Fibroblast of lung (primary cell): ENCODE measurements around the gene PRKAG2. TPM values are rescaled to one million over a fixed set of nuclear protein-coding genes. Genes with fewer than 3 reads are reported as not detected.

Experiments used
- DNase-seq, 2 donors: peaks; one replicate each; pipeline versions ENCODE4 v3.0.0 to v3.0.0-alpha.2; 2010; ENCODE audit warnings: low read depth in 2 of 2
- H2AFZ ChIP-seq: 2 replicates; pipeline ENCODE4 v1.5.1; 2012; ENCODE audit warnings: low read length, control low read depth, inconsistent platforms
- H3K27ac ChIP-seq: 2 replicates; pipeline ENCODE4 v1.5.1; 2011; ENCODE audit warnings: low read length, control low read depth; ENCODE audit not compliant: insufficient read depth
- H3K27me3 ChIP-seq: 2 replicates; pipeline ENCODE4 v1.5.1; 2011; ENCODE audit warnings: mild to moderate bottlenecking, low read length; ENCODE audit not compliant: control insufficient read depth, insufficient read depth
- H3K36me3 ChIP-seq: 2 replicates; pipeline ENCODE4 v1.5.1; 2011; ENCODE audit warnings: low read length; ENCODE audit not compliant: control insufficient read depth, insufficient read depth
- H3K4me1 ChIP-seq: 2 replicates; pipeline ENCODE4 v1.5.1; 2011; ENCODE audit warnings: low read length; ENCODE audit not compliant: control insufficient read depth, insufficient read depth; ENCODE audit errors: extremely low read depth
- H3K4me2 ChIP-seq: 2 replicates; pipeline ENCODE4 v1.5.1; 2011; ENCODE audit warnings: low read length, control low read depth; ENCODE audit not compliant: insufficient read depth; ENCODE audit errors: extremely low read depth
- H3K4me3 ChIP-seq, 4 experiments: fragments of 200-600 bp in 1 of 4; sonication (generic) in 1 of 4; replicated peaks in 1 of 4; 2 replicates each; pipeline ENCODE4 v1.5.1; 2011 to 2016; ENCODE audit warnings: low read length in 4 of 4, low read depth in 3 of 4, mild to moderate bottlenecking in 3 of 4, control low read depth in 2 of 4, inconsistent platforms in 1 of 4, mixed read lengths in 1 of 4; ENCODE audit not compliant: insufficient read depth in 1 of 4; ENCODE audit errors: control extremely low read depth in 1 of 4
- H3K79me2 ChIP-seq: 2 replicates; pipeline ENCODE4 v1.5.1; 2012; ENCODE audit warnings: mild to moderate bottlenecking, low read length, inconsistent platforms; ENCODE audit not compliant: control insufficient read depth, insufficient read depth
- H3K9ac ChIP-seq: 2 replicates; pipeline ENCODE4 v1.5.1; 2011; ENCODE audit warnings: mild to moderate bottlenecking, low read length, control low read depth; ENCODE audit not compliant: insufficient read depth
- H3K9me3 ChIP-seq: 2 replicates; pipeline ENCODE4 v1.5.1; 2012; ENCODE audit warnings: low read depth, low read length; ENCODE audit not compliant: control insufficient read depth, insufficient read depth
- H4K20me1 ChIP-seq: 2 replicates; pipeline ENCODE4 v1.5.1; 2011; ENCODE audit warnings: low read length; ENCODE audit not compliant: control insufficient read depth, insufficient read depth; ENCODE audit errors: extremely low read depth
- EZH2 ChIP-seq: IDR thresholded peaks from 2 replicates; pipeline ENCODE4 v1.5.1; 2012; ENCODE audit warnings: low read length, control low read depth, mild to moderate bottlenecking; ENCODE audit errors: missing control alignments
- polyA plus RNA-seq, 2 donors: library from polyadenylated mRNA; depleted of rRNA in 1 of 2; stranded (reverse) in 1 of 2; unstranded in 1 of 2; fragments of >200 nt; gene quantifications; 2 replicates each; pipeline ENCODE4 v1.2.1, GENCODE V29; 2011 to 2012; ENCODE audit warnings: missing spikeins in 1 of 2
- total RNA-seq: library from RNA; depleted of rRNA; stranded (reverse); fragments of >200 nt; gene quantifications from 2 replicates; pipeline ENCODE4 v1.2.1, GENCODE V29; 2014
- TF ChIP-seq, protein P1 (sequence below), 2 donors: IDR thresholded peaks in 1 of 2; conservative IDR thresholded peaks in 1 of 2; 1 replicate in 1 of 2; 2 replicates in 1 of 2; pipeline ENCODE4 v1.5.1; 2011 to 2012; ENCODE audit warnings: low read length in 2 of 2, control low read depth in 1 of 2, inconsistent platforms in 1 of 2, low read depth in 1 of 2, mild to moderate bottlenecking in 1 of 2

The PRKAG2 gene
- total and polyA plus RNA-seq, 2 donors (not counting 1 experiment from before 2014, with no cell fraction given): 11.9 to 56.7 TPM

DNA sequence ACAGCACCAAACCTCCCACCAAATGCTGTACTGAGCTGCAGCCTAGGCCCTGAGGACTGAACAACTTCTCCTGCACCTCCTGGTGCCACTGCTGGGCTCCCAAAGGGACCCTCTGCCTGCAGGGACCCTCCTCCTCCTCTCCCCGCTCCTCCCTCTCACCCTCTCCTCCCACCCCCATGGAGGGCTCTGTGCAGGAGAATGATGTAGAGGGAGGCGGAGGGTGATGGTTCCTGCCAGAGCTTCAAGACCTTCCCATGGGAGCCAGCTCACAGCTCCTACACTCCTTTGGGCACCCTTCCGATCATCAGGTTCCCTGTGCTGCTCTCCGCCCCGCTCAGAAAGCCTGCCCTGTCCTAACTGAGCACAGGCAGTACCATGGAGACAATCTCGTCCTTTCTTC lies 97.7 kb downstream of the PRKAG2 start:
- Histone ChIP-seq H3K4me1 (no peaks in the 10 kb centered on the region), H3K4me2 (no peak overlapping the region), H2AFZ (no peak overlapping the region), H3K9me3 (no peaks in the 10 kb centered on the region), H3K27me3 (peaks cover 4% of the 10 kb centered on the region), H3K9ac (no peak overlapping the region), H3K4me3 (no peak overlapping the region), H3K27ac (no peak overlapping the region), H3K36me3 (no peaks in the 10 kb centered on the region), H4K20me1 (no peaks in the 10 kb centered on the region), H3K79me2 (no peaks in the 10 kb centered on the region)
- TF ChIP-seq, protein P1, sequence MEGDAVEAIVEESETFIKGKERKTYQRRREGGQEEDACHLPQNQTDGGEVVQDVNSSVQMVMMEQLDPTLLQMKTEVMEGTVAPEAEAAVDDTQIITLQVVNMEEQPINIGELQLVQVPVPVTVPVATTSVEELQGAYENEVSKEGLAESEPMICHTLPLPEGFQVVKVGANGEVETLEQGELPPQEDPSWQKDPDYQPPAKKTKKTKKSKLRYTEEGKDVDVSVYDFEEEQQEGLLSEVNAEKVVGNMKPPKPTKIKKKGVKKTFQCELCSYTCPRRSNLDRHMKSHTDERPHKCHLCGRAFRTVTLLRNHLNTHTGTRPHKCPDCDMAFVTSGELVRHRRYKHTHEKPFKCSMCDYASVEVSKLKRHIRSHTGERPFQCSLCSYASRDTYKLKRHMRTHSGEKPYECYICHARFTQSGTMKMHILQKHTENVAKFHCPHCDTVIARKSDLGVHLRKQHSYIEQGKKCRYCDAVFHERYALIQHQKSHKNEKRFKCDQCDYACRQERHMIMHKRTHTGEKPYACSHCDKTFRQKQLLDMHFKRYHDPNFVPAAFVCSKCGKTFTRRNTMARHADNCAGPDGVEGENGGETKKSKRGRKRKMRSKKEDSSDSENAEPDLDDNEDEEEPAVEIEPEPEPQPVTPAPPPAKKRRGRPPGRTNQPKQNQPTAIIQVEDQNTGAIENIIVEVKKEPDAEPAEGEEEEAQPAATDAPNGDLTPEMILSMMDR (conservative IDR thresholded peaks at IDR 0.05 in 1 of 2, IDR thresholded peaks at IDR 0.05 in 1 of 2; ENCODE audit: low read depth in 1 of 2, low read length in 2 of 2): no peak
- no peak for TF ChIP-seq EZH2
- DNase-seq: no peak

DNA sequence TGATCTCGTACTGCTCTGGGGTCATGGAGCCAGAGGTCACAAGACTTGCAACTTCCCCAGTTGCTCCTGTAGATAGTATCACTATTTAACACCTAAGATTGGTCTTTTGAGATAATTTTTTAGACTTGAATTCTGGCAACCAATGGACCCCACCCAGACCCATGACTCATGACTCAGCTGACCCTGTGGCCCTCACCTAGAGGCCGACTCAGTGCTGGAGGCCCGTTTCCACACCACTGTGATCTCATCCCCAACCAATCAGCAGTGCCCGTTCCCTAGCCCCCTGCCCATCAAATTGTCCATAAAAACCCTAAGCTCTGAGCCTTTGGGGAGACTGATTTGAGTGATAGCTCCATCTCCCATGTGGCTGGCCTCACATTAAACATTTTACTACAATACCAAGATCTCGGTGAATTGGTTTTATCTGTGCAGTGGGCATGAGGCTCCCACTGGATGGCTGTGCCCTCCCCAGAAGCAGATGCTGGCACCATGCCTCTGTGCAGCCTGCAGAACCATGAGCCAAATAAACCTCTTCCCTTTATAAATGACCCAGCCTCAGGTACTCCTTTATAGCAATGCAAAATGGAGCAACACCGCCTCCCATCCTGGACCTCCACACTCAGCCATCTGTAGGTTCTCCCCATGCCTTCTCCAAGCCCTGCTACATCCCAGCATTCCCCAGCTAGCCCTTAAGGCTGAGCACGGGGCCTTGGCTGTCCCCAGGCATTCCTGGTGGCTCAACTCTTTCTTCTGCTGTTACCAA lies 98.8 kb downstream of the PRKAG2 start:
- Histone ChIP-seq H3K27me3 (peaks cover 9% of the 10 kb centered on the region), H3K4me3 (no peak overlapping the region), H3K27ac (no peak overlapping the region), H3K9me3 (no peaks in the 10 kb centered on the region), H3K36me3 (no peaks in the 10 kb centered on the region), H3K4me2 (no peak overlapping the region), H3K4me1 (no peaks in the 10 kb centered on the region), H4K20me1 (no peaks in the 10 kb centered on the region), H3K9ac (no peak overlapping the region), H3K79me2 (no peaks in the 10 kb centered on the region), H2AFZ (no peak overlapping the region)
- TF ChIP-seq, protein P1 (conservative IDR thresholded peaks at IDR 0.05 in 1 of 2, IDR thresholded peaks at IDR 0.05 in 1 of 2; ENCODE audit: low read depth in 1 of 2, low read length in 2 of 2): no peak
- no peak for TF ChIP-seq EZH2
- DNase-seq: no peak

DNA sequence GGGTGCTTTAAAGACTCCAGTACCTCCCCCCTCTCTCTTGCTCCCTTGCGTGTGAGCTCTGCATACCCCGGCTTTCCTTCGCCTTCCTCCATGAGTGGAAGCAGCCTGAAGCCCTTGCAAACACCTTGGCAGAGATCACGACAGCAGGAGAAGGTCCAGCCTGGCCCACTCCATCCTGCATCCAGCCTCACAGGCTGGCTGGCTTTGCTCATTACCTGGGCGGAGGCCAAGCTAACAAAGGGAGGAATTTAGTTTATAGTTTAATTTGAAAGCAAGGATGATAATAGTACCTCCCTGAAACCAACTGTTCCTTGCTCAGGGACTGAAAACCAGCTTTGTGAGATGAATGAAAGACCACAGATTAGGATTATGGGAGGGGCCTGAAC lies 99.4 kb downstream of the PRKAG2 start:
- no peaks in the 10 kb centered on the region for H3K9me3 ChIP-seq
- H3K4me1 ChIP-seq: no peaks in the 10 kb centered on the region
- no peaks in the 10 kb centered on the region for H3K79me2 ChIP-seq
- H2AFZ ChIP-seq: no peak overlapping the region
- H3K4me3 ChIP-seq: no peak overlapping the region
- H3K9ac ChIP-seq: no peak overlapping the region
- H3K27me3 ChIP-seq: peaks cover 9% of the 10 kb centered on the region
- TF ChIP-seq, protein P1 (conservative IDR thresholded peaks at IDR 0.05 in 1 of 2, IDR thresholded peaks at IDR 0.05 in 1 of 2; ENCODE audit: low read depth in 1 of 2, low read length in 2 of 2): no peak
- TF ChIP-seq EZH2: no peak
- no peaks in the 10 kb centered on the region for H3K36me3 ChIP-seq
- H3K27ac ChIP-seq: no peak overlapping the region
- no peaks in the 10 kb centered on the region for H4K20me1 ChIP-seq
- no peak for DNase-seq
- H3K4me2 ChIP-seq: no peak overlapping the region
